Left ventricle myocardium inferior (tissue), 1 donor: ENCODE measurements around the gene SH3RF1. TPM values are rescaled to one million over a fixed set of nuclear protein-coding genes. Genes with fewer than 3 reads are reported as not detected.
A peak's percentile ranks its signal among the peaks of the same experiment; 100 is the strongest.

Source experiments
- DNase-seq: peaks from one replicate; pipeline ENCODE4 v3.0.0-alpha.2; 2020
- H3K27ac ChIP-seq: fragments of 200-600 bp; replicated peaks from 2 replicates; pipeline ENCODE4 v1.8.0; 2021
- H3K27me3 ChIP-seq: fragments of 200-600 bp; 2 replicates; pipeline ENCODE4 v1.8.0; 2021; ENCODE audit warnings: low read depth
- H3K36me3 ChIP-seq: fragments of 200-600 bp; 2 replicates; pipeline ENCODE4 v1.8.0; 2021
- H3K4me1 ChIP-seq: fragments of 200-600 bp; 2 replicates; pipeline ENCODE4 v1.8.0; 2021
- H3K4me3 ChIP-seq: fragments of 200-600 bp; 2 replicates; pipeline ENCODE4 v1.8.0; 2021; ENCODE audit warnings: mild to moderate bottlenecking, moderate library complexity
- H3K9me3 ChIP-seq: fragments of 200-600 bp; replicated peaks from 2 replicates; pipeline ENCODE4 v1.8.0; 2021
- intact Hi-C: fragments of 100-400 bp; cut with micrococcal nuclease; formaldehyde crosslinking; loops from one replicate; pipeline ENCODE4 v1.11.0; 2022
- total RNA-seq: library from RNA; stranded (reverse); fragmentation: NEBNext Ultra II Directional; extraction: Animal tissue kit (Norgen Biotek cat#: 25700); gene quantifications from one replicate; pipeline ENCODE4 v1.2.1, GENCODE V29; 2021
- TF ChIP-seq, protein P1 (sequence below): fragments of 200-600 bp; IDR thresholded peaks from 2 replicates; pipeline ENCODE4 v1.8.0; 2021; ENCODE audit warnings: antibody characterized with exemption, mild to moderate bottlenecking, borderline replicate concordance
- donor health status: DM: no; HTN: yes; CAD: no; lungs with severe emphysema.

Gene SH3RF1
- total RNA-seq, 1 donor from 2014 or later: 8.8 TPM

GRCh38 chr4:169253113-169253671 lies 17.6 kb downstream of the SH3RF1 start:
- intact Hi-C loops: no loop called here
- DNase-seq: no peak
- Histone ChIP-seq H3K36me3 (no peaks in the 10 kb centered on the region), H3K4me1 (peaks cover 82% of the 10 kb centered on the region), H3K27me3 (no peaks in the 10 kb centered on the region), H3K4me3 (peak overlapping the region; percentile 13), H3K27ac (peak overlapping the region; percentile 64), H3K9me3 (no peaks in the 10 kb centered on the region)
- TF ChIP-seq, protein P1, sequence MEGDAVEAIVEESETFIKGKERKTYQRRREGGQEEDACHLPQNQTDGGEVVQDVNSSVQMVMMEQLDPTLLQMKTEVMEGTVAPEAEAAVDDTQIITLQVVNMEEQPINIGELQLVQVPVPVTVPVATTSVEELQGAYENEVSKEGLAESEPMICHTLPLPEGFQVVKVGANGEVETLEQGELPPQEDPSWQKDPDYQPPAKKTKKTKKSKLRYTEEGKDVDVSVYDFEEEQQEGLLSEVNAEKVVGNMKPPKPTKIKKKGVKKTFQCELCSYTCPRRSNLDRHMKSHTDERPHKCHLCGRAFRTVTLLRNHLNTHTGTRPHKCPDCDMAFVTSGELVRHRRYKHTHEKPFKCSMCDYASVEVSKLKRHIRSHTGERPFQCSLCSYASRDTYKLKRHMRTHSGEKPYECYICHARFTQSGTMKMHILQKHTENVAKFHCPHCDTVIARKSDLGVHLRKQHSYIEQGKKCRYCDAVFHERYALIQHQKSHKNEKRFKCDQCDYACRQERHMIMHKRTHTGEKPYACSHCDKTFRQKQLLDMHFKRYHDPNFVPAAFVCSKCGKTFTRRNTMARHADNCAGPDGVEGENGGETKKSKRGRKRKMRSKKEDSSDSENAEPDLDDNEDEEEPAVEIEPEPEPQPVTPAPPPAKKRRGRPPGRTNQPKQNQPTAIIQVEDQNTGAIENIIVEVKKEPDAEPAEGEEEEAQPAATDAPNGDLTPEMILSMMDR: no peak

DNA sequence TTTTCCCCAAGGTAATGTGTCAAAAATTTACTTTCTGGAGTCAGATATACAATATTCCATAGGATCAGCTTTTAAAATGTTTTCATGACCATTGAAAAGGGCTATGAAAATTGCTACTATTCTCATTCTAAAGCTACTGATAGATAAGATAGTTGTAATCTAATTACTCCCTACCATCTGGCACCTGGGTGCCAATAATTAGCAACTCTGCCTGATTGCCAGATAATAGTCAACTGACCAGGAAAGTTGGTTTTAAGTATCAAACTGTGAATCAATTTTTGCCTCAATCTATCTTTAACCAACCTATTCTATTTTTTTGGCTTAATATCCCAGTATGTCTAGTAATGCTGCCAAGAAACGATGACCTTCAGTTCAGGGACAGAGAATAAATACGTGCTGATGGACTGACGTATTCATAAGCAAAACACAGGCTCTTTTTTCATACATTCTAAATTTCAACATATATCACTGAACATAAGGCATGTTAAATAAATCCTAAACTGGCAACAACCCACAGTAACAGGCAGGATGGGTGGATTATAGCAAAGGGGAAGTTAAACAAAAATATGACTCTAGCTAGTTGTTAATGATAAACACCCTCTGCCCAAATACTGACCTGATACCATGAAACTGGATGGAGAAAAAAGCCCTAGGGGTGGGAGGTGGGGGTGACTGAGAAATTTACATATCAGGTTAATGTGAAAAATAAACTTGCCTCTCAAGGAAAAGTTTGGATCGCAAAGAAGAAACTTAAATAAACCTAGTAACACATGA lies 18.2 kb downstream of the SH3RF1 start:
- no peak for DNase-seq
- peak overlapping the region; percentile 64 for H3K27ac ChIP-seq
- H3K4me1 ChIP-seq: peaks cover 76% of the 10 kb centered on the region
- intact Hi-C loops: no loop called here
- no peaks in the 10 kb centered on the region for H3K9me3 ChIP-seq
- no peaks in the 10 kb centered on the region for H3K36me3 ChIP-seq
- H3K4me3 ChIP-seq: peak overlapping the region; percentile 13
- no peaks in the 10 kb centered on the region for H3K27me3 ChIP-seq
- TF ChIP-seq, protein P1: no peak

DNA sequence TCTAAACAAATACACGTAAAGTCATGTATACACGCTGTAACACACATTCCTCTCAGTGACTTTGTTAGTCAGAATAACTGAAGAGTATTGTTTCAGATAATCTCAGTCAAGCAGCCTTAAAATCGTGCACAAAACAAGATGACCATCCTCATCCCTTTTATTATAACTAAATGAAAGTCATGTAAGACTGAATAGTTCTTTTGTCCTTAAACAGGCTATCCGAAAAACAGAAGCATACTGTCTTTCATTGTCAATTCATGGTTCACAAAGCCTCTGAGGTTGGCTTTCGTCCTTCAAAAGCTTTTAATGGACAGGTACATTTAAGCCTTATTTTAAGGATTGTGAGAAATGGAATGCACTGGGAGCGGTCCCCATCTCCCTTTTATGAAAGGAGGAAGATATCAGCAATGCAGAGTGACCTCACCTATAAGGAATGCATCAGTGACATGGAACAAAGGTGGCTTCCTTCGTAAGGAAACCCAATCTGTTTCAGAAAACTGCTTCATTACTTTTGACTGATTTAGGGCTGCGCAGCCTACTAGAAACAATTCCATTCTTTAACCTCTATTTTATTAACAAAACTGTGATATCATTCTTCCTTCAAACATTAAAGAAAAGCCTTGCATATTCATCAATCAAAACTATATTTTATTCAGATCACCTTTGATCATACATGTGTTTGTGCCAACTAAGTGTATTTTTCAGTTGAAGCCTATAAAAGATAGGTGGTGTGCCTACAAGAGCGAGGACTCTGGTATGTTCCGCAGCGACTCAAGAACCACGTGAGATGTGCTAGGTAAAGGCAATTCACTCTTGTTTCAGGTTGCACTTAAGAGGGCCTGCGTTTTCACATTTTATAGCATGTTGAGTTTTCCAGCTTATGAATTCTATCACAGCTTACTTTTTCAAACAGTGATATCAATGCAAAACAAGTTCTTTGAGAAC lies 19.2 kb downstream of the SH3RF1 start:
- TF ChIP-seq, protein P1: no peak
- H3K4me3 ChIP-seq: no peak overlapping the region
- H3K36me3 ChIP-seq: no peaks in the 10 kb centered on the region
- H3K27me3 ChIP-seq: no peaks in the 10 kb centered on the region
- no peak for DNase-seq
- peaks cover 74% of the 10 kb centered on the region for H3K4me1 ChIP-seq
- H3K27ac ChIP-seq: no peak overlapping the region
- no peaks in the 10 kb centered on the region for H3K9me3 ChIP-seq
- intact Hi-C loops: no loop called here

GRCh38 chr4:169250796-169251195 lies 20.0 kb downstream of the SH3RF1 start:
- no peaks in the 10 kb centered on the region for H3K27me3 ChIP-seq
- no peak for DNase-seq
- no peaks in the 10 kb centered on the region for H3K9me3 ChIP-seq
- no peak overlapping the region for H3K27ac ChIP-seq
- peaks cover 74% of the 10 kb centered on the region for H3K4me1 ChIP-seq
- intact Hi-C loops: no loop called here
- no peak overlapping the region for H3K4me3 ChIP-seq
- no peaks in the 10 kb centered on the region for H3K36me3 ChIP-seq
- TF ChIP-seq, protein P1: no peak

DNA sequence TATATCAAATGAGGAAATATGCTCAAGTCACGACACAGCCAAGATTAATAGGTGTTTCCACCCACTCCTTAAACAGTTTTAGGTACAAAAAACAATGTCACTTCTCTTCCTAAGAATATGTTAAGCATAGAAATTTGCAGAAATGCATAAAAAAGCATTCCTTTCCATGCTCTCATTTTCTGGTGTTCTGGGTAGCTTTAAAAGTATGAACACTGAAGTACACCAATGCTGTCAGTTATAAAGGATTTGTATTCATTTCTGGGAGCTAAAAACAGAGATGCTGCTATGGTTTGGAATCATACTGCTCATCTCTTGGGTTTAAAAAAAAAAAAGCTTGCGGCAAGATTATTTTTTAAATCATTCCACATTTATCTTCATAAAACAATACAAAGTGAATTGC lies 20.8 kb downstream of the SH3RF1 start:
- Histone ChIP-seq H3K27me3 (no peaks in the 10 kb centered on the region), H3K36me3 (no peaks in the 10 kb centered on the region), H3K4me1 (peaks cover 69% of the 10 kb centered on the region), H3K4me3 (no peak overlapping the region), H3K9me3 (no peaks in the 10 kb centered on the region), H3K27ac (no peak overlapping the region)
- DNase-seq: no peak
- intact Hi-C loops: no loop called here
- TF ChIP-seq, protein P1: no peak
